K562 (cell line): Measurements from ENCODE around the gene BAIAP3. TPM values are rescaled to one million over a fixed set of nuclear protein-coding genes. Genes with fewer than 3 reads are reported as not detected.

Source experiments
- ATAC-seq: fragments of 200-7000 bp; cut with Tn5 transposase; 3 replicates; pipeline ENCODE4 v1.9.1; 2020; ENCODE audit warnings: moderate library complexity
- BruUV-seq: library from RNA; stranded (reverse); fragments of 400-500 nt; replicated peaks from 2 replicates; lab custom pipeline; 2021; lab: Mats Ljungman, UMichigan
- CTCF ChIA-PET: fragments of 300-600 bp; formaldehyde crosslinking; extraction: SDS; loops from one replicate; lab custom pipeline; 2021; ENCODE audit warnings: low intra/inter-chr PET ratio; lab: Yijun Ruan, JAX
- POLR2A ChIA-PET: fragments of 300-600, 350-650 bp; sonication (Branson Sonifier 250); formaldehyde crosslinking; extraction: SDS; loops from one replicate; lab custom pipeline; 2021; ENCODE audit warnings: antibody characterized with exemption, inconsistent platforms; lab: Yijun Ruan, JAX
- DNase-seq, 4 experiments: peaks; one replicate each; pipeline versions ENCODE4 v3.0.0 to v3.0.0-alpha.2; 2011 to 2018; ENCODE audit warnings: low spot score in 3 of 4, mixed read lengths in 3 of 4; ENCODE audit errors: extremely low read depth in 1 of 4
- FAIRE-seq: peaks from 2 replicates; lab custom pipeline; 2011; peaks lifted over from hg19 to GRCh38; lab: Jason Lieb, UNC
- H2AFZ ChIP-seq: 2 replicates; pipeline ENCODE4 v1.6.0; 2011; ENCODE audit warnings: low read depth, low read length, control low read depth, inconsistent platforms
- H3K27ac ChIP-seq: fragments of 200-600 bp; 3 replicates; pipeline ENCODE4 v1.8.0; 2011; ENCODE audit warnings: low read depth, mild to moderate bottlenecking, control low read depth, inconsistent platforms, low read length, moderate library complexity, mixed read lengths; ENCODE audit errors: extremely low read depth
- H3K27me3 ChIP-seq, 2 experiments: fragments of 300-600 bp in 1 of 2; 2 replicates in 1 of 2; 3 replicates in 1 of 2; pipeline versions ENCODE4 v1.6.0 to v1.8.0; 2011; ENCODE audit warnings: inconsistent platforms in 2 of 2, low read length in 2 of 2, mild to moderate bottlenecking in 1 of 2, mixed read lengths in 1 of 2, moderate library complexity in 1 of 2; ENCODE audit not compliant: control insufficient read depth in 2 of 2, insufficient read depth in 2 of 2
- H3K36me3 ChIP-seq: fragments of 300-600 bp; 3 replicates; pipeline ENCODE4 v1.8.0; 2011; ENCODE audit warnings: mild to moderate bottlenecking, low read length, inconsistent platforms; ENCODE audit not compliant: control insufficient read depth, insufficient read depth
- H3K4me1 ChIP-seq, 2 experiments: fragments of 200-600 bp in 1 of 2; replicated peaks in 1 of 2; 2 replicates in 1 of 2; 3 replicates in 1 of 2; pipeline versions ENCODE4 v1.5.1 to v1.8.0; 2011; ENCODE audit warnings: inconsistent platforms in 2 of 2, low read length in 2 of 2, mild to moderate bottlenecking in 1 of 2, mixed read lengths in 1 of 2, moderate library complexity in 1 of 2; ENCODE audit not compliant: control insufficient read depth in 2 of 2, insufficient read depth in 2 of 2
- H3K4me2 ChIP-seq: 2 replicates; pipeline ENCODE4 v1.6.1; 2011; ENCODE audit warnings: low read length, control low read depth, inconsistent platforms, mixed read lengths; ENCODE audit not compliant: insufficient read depth
- H3K4me3 ChIP-seq: fragments of 200-600 bp; sonication (generic), shearing (Covaris generic); 2 replicates; pipeline ENCODE4 v1.5.1; 2016; ENCODE audit warnings: control low read depth, inconsistent platforms
- H3K79me2 ChIP-seq: fragments of 200-600 bp; 3 replicates; pipeline ENCODE4 v1.8.0; 2011; ENCODE audit warnings: low read length, inconsistent platforms; ENCODE audit not compliant: control insufficient read depth, insufficient read depth
- H3K9ac ChIP-seq, 2 experiments: 2 replicates each; pipeline versions ENCODE4 v1.6.0 to v1.6.1; 2011; ENCODE audit warnings: low read depth in 2 of 2, low read length in 2 of 2, control low read depth in 1 of 2, inconsistent platforms in 1 of 2, mild to moderate bottlenecking in 1 of 2, mixed read lengths in 1 of 2; ENCODE audit not compliant: insufficient read depth in 1 of 2
- H3K9me1 ChIP-seq: one replicate; pipeline ENCODE4 v1.6.0; 2011; ENCODE audit warnings: inconsistent platforms, mild to moderate bottlenecking, low read length, moderate library complexity; ENCODE audit not compliant: control insufficient read depth, insufficient read depth
- H3K9me3 ChIP-seq: replicated peaks from 2 replicates; pipeline ENCODE4 v1.5.1; 2011; ENCODE audit warnings: low read depth, low read length, inconsistent platforms; ENCODE audit not compliant: control insufficient read depth, insufficient read depth
- H4K20me1 ChIP-seq: replicated peaks from 2 replicates; pipeline ENCODE4 v1.6.1; 2011; ENCODE audit warnings: low read length, inconsistent platforms, mixed read lengths; ENCODE audit not compliant: control insufficient read depth, insufficient read depth
- POLR2G ChIP-seq: fragments of 200-400 bp; formaldehyde crosslinking; IDR thresholded peaks from 2 replicates; pipeline ENCODE4 v1.6.1; 2017; ENCODE audit warnings: low read depth, mild to moderate bottlenecking, antibody characterized with exemption, low read length, moderate library complexity
- WGBS: fragments of 100-300 bp; shearing (Covaris generic); methylation state at CpG from one replicate; pipeline ENCODE4 v1.1.6; 2016; ENCODE audit warnings: low coverage, mixed read lengths; ENCODE audit not compliant: insufficient coverage; ENCODE audit errors: missing lambda C conversion rate; 5-methylcytosine and 5-hydroxymethylcytosine counted together
- in situ Hi-C: fragments of 300-500 bp; cut with MboI; formaldehyde crosslinking; loops from 4 replicates; pipeline ENCODE4 v1.15.0; 2018; ENCODE audit warnings: inconsistent platforms, mixed read lengths
- intact Hi-C: fragments of 100-400 bp; cut with micrococcal nuclease; formaldehyde crosslinking; loops from 2 replicates; pipeline ENCODE4 v1.14.2; 2022
- polyA plus RNA-seq, 8 experiments: library from polyadenylated mRNA; depleted of rRNA in 4 of 8; stranded (reverse) in 5 of 8; unstranded in 3 of 8; fragments of >200 nt; fragmentation: Nextera tagmentation in 2 of 8; fragmentation: Illumina TruSeq in 1 of 8; extraction: Ambion mirVana in 2 of 8; extraction: Trizol in 1 of 8; gene quantifications; 2 replicates each; pipeline versions ENCODE4 v1.2.1 to v1.2.3, GENCODE V29; 2011 to 2014; ENCODE audit warnings: inconsistent platforms in 1 of 8, missing spikeins in 1 of 8
- total RNA-seq, 7 experiments: library from RNA; depleted of rRNA in 6 of 7; stranded (reverse); fragments of >200 nt in 6 of 7; fragmentation: Illumina TruSeq in 2 of 7; extraction: Trizol in 2 of 7; gene quantifications; 2 replicates each; pipeline versions ENCODE4 v1.2.1 to v1.2.3, GENCODE V29; 2011 to 2021; ENCODE audit warnings: low replicate concordance in 1 of 7
- TF ChIP-seq, protein P1 (sequence below): fragments of 250-450 bp; sonication (Bioruptor Pico); IDR thresholded peaks from 2 replicates; pipeline ENCODE4 v1.8.0; 2021; ENCODE audit warnings: mild to moderate bottlenecking, moderate library complexity

BAIAP3 gene
- total and polyA plus RNA-seq, 9 of the 15 experiments (the other 6 are each of a cell fraction or from before 2014, with no cell fraction given), result 0.03 to 4.5 (median 0.57) TPM; not detected in 1

DNA sequence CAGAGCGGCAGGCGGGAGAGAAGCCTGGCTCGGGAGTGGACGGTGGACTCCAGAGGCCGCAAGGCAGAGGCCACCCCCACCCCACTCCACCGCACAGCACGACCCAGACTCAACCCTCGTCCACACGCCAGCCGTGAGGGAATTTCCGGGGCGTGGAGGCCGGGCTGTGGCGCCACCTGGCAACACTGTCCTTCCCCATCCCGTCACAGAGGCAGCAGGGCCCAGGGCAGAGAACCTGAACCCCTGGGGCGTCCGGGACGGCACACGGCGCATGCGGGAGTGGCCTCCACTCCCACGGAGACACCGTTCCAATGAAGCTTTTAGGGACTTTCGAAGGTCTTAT is 41.8 kb downstream of the BAIAP3 start:
- FAIRE-seq (no peak), DNase-seq (no peak), ATAC-seq (no peak)
- no TSS peak for BruUV-seq
- Histone ChIP-seq H3K9me1 (peaks cover 5% of the 10 kb centered on the region), H3K9me3 (no peaks in the 10 kb centered on the region), H3K27ac (no peak overlapping the region), H3K9ac (peak overlapping the region in 1 of 2 experiments; percentile 40; a peak in 1 of 4 replicates), H2AFZ (no peak overlapping the region), H3K27me3 (no peaks in the 10 kb centered on the region), H3K79me2 (peaks cover 36% of the 10 kb centered on the region), H4K20me1 (peaks cover 8% of the 10 kb centered on the region; the same call in 1 of the 2 replicates), H3K4me2 (no peak overlapping the region), H3K36me3 (peaks cover 16% of the 10 kb centered on the region; the same call in 2 of the 3 replicates), H3K4me1 (peaks cover 19 to 76% of the 10 kb centered on the region in 2 experiments; a peak in 4 of 5 replicates), H3K4me3 (no peak overlapping the region)
- TF ChIP-seq, protein P1, sequence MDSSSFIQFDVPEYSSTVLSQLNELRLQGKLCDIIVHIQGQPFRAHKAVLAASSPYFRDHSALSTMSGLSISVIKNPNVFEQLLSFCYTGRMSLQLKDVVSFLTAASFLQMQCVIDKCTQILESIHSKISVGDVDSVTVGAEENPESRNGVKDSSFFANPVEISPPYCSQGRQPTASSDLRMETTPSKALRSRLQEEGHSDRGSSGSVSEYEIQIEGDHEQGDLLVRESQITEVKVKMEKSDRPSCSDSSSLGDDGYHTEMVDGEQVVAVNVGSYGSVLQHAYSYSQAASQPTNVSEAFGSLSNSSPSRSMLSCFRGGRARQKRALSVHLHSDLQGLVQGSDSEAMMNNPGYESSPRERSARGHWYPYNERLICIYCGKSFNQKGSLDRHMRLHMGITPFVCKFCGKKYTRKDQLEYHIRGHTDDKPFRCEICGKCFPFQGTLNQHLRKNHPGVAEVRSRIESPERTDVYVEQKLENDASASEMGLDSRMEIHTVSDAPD, result no peak
- peak; percentile 58 for TF ChIP-seq POLR2G
- ChIA-PET POLR2A (interaction anchor here (0.7 to 1.0 kb wide), 2 partner anchors 10 to 11 kb away, joined by 3 read pairs; no protein-coding TSS in a partner anchor), CTCF (no interaction called here)
- intact Hi-C loops (no loop called here), in situ Hi-C loops (no loop called here)
- 91% methylated on average over 19 of the region's 24 CpGs for WGBS
